Measurements from ENCODE around the gene OTOGL.

DNA sequence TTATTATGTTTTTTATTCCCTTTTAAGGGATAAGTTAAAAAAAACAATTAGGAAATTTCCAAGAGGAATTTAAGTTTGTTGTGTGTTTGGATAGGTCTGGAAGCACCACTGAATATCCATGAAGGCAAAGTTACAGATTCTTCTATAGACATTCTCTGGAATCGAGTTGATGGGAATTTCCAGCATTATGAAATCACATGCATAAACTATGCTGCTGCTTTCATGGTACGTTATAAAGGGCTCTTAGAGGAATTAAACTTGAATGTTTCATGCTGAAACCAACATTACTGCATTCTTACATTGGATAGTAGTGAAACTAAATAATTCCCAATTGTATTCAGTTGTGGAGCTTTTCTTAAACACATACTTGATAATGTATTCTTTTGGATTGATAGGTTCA, 323.2 kb downstream of the OTOGL start:
- TF ChIP-seq, protein P1, sequence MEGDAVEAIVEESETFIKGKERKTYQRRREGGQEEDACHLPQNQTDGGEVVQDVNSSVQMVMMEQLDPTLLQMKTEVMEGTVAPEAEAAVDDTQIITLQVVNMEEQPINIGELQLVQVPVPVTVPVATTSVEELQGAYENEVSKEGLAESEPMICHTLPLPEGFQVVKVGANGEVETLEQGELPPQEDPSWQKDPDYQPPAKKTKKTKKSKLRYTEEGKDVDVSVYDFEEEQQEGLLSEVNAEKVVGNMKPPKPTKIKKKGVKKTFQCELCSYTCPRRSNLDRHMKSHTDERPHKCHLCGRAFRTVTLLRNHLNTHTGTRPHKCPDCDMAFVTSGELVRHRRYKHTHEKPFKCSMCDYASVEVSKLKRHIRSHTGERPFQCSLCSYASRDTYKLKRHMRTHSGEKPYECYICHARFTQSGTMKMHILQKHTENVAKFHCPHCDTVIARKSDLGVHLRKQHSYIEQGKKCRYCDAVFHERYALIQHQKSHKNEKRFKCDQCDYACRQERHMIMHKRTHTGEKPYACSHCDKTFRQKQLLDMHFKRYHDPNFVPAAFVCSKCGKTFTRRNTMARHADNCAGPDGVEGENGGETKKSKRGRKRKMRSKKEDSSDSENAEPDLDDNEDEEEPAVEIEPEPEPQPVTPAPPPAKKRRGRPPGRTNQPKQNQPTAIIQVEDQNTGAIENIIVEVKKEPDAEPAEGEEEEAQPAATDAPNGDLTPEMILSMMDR (IDR thresholded peaks at IDR 0.05), result no peak
- no peak for TF ChIP-seq ZFX (IDR thresholded peaks at IDR 0.05; ENCODE audit: borderline replicate concordance)
